Measurements from ENCODE around the gene CCDC80. TPM values are rescaled to one million over a fixed set of nuclear protein-coding genes. Genes with fewer than 3 reads are reported as not detected.

CCDC80 gene
- total RNA-seq, 2 donors from 2014 or later: 90.8 to 350 TPM

DNA sequence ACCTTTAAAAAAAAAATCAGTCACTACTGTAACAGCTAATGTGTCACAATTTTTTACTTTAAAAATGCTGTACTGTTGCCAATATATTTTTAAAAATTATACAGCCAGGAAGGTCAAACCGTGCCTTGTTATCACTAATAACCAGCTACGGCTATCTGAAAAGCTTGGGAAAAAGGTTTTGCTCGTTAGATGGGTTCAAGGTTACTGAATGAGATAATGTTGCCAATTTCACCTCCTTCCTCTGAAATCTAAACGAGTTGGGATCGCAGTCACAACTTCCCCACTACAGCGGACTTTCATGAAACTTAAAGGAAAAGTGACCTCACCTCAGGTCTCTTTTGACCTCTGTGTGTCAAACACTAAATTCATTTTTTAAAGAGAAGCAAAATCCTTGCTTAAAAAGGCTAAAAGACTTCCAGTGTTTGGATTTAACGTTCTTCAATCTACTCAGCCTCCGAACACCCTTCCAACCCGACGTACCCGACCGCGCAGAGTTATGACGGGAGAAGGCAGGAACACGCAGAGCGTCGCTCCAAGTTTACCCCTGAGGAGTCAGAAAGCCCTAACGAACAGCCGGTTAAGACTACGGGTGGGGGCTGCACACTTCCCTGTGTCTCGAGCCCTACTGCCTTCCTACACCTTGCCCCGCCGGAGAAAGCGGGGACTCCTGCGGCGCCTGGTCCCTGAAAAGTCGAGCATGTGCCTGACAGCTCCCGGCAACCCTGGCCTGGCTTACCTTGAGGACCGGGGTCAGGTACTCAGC lies 80.0 kb downstream of the CCDC80 start:
- no peaks in the 10 kb centered on the region for H3K9me3 ChIP-seq
- H3K27ac ChIP-seq: peak overlapping the region; percentile 91 to 96
- H3K36me3 ChIP-seq: peaks cover 4% of the 10 kb centered on the region
- H3K4me3 ChIP-seq: peak overlapping the region; percentile 96
- ATAC-seq (ENCODE audit: insufficient number of reproducible peaks, low FRiP score, low read depth): peak; percentile 26
- H3K4me1 ChIP-seq (ENCODE audit: control insufficient read depth in 1 of 2, low read depth in 2 of 2): peaks cover 18 to 42% of the 10 kb centered on the region in 2 donors
- H3K27me3 ChIP-seq (replicated peaks; ENCODE audit: insufficient read depth): no peaks in the 10 kb centered on the region
- TF ChIP-seq, protein P1, sequence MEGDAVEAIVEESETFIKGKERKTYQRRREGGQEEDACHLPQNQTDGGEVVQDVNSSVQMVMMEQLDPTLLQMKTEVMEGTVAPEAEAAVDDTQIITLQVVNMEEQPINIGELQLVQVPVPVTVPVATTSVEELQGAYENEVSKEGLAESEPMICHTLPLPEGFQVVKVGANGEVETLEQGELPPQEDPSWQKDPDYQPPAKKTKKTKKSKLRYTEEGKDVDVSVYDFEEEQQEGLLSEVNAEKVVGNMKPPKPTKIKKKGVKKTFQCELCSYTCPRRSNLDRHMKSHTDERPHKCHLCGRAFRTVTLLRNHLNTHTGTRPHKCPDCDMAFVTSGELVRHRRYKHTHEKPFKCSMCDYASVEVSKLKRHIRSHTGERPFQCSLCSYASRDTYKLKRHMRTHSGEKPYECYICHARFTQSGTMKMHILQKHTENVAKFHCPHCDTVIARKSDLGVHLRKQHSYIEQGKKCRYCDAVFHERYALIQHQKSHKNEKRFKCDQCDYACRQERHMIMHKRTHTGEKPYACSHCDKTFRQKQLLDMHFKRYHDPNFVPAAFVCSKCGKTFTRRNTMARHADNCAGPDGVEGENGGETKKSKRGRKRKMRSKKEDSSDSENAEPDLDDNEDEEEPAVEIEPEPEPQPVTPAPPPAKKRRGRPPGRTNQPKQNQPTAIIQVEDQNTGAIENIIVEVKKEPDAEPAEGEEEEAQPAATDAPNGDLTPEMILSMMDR (IDR thresholded peaks at IDR 0.05): no peak
- DNase-seq (ENCODE audit: low spot score): no peak

DNA sequence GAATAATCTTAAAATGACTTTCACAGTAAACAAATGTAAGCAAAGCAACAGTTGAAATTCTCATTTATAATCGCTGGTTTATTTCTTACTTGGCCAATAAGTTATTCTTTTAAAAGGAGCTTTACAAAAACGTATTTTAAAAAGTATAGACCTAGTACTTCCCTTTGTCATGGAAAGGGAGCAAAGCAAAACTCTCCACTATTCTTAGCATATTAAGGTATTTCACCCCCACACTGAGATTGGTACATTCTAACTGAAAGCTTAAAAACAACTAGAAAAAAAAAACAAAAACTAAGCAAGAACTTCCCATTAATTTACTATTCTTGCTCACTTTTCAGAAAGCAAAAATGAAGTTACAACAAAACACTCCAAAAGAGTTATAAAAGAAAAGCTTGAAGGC lies 80.6 kb downstream of the CCDC80 start:
- H3K27ac ChIP-seq: peak overlapping the region; percentile 91 to 96
- peaks cover 21 to 42% of the 10 kb centered on the region in 2 donors for H3K4me1 ChIP-seq (ENCODE audit: control insufficient read depth in 1 of 2, low read depth in 2 of 2)
- H3K36me3 ChIP-seq: peaks cover 4% of the 10 kb centered on the region
- H3K9me3 ChIP-seq: no peaks in the 10 kb centered on the region
- peak overlapping the region; percentile 96 for H3K4me3 ChIP-seq
- DNase-seq (ENCODE audit: low spot score) (no peak), ATAC-seq (ENCODE audit: insufficient number of reproducible peaks, low FRiP score, low read depth) (no peak)
- TF ChIP-seq, protein P1 (IDR thresholded peaks at IDR 0.05): no peak
- no peaks in the 10 kb centered on the region for H3K27me3 ChIP-seq (replicated peaks; ENCODE audit: insufficient read depth)

DNA sequence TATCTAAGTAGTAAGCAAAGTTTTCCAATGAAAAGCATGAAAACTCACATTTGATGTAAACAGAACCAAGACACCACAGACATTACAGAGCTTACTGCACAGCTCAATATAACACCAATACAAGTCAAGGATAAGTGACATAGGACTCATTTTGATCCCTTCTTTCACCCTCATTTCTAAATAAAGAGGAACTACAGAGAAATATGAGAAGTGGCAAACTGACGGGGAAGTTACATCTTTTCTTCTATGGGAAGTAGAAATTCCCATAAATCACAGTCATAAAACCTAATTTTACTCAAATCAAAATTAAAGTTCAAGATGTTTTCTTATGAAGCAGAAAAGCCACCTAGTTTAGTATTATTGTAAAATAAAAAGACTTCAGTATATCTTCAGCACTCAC lies 83.0 kb downstream of the CCDC80 start:
- Histone ChIP-seq H3K4me1 (ENCODE audit: control insufficient read depth in 1 of 2, low read depth in 2 of 2) (peaks cover 15 to 30% of the 10 kb centered on the region in 2 donors), H3K27me3 (replicated peaks; ENCODE audit: insufficient read depth) (no peaks in the 10 kb centered on the region), H3K27ac (no peak overlapping the region), H3K4me3 (no peak overlapping the region), H3K9me3 (no peaks in the 10 kb centered on the region), H3K36me3 (peaks cover 4% of the 10 kb centered on the region)
- TF ChIP-seq, protein P1 (IDR thresholded peaks at IDR 0.05): no peak
- ATAC-seq (ENCODE audit: insufficient number of reproducible peaks, low FRiP score, low read depth) (no peak), DNase-seq (ENCODE audit: low spot score) (no peak)

DNA sequence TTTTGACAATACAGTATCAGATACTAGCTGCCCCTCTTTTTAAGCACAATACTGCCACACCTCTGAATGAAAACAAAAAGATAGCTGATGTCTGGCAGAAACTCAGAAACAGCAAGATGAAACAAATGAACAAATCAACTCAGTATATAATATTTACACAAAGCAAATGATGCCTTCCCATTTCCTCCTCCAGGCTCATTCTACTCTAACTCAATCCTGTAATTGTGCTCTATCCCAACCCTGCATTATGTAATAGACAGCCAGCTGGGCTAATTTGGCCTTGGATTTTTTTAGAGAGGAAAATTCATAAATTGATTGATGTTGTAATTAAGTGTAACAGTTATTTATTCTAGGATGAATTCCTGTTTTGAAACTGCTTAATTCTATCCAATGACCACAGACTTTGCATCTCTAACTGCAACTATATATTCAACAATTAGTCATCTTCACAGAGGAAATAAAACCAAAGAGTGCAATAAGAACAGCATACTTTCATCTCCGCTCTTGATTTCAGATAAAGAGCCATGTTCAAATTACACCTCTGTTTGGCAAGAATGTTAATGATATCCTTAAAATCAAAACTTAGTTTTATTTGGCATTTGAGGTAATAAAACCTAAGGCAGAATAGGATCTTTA lies 85.3 kb downstream of the CCDC80 start:
- H3K4me3 ChIP-seq: no peak overlapping the region
- no peak for ATAC-seq (ENCODE audit: insufficient number of reproducible peaks, low FRiP score, low read depth)
- H3K4me1 ChIP-seq (ENCODE audit: control insufficient read depth in 1 of 2, low read depth in 2 of 2): peaks cover 11 to 27% of the 10 kb centered on the region in 2 donors
- TF ChIP-seq, protein P1 (IDR thresholded peaks at IDR 0.05): no peak
- no peaks in the 10 kb centered on the region for H3K9me3 ChIP-seq
- DNase-seq (ENCODE audit: low spot score): no peak
- no peaks in the 10 kb centered on the region for H3K27me3 ChIP-seq (replicated peaks; ENCODE audit: insufficient read depth)
- no peak overlapping the region for H3K27ac ChIP-seq
- H3K36me3 ChIP-seq: peaks cover 4% of the 10 kb centered on the region

DNA sequence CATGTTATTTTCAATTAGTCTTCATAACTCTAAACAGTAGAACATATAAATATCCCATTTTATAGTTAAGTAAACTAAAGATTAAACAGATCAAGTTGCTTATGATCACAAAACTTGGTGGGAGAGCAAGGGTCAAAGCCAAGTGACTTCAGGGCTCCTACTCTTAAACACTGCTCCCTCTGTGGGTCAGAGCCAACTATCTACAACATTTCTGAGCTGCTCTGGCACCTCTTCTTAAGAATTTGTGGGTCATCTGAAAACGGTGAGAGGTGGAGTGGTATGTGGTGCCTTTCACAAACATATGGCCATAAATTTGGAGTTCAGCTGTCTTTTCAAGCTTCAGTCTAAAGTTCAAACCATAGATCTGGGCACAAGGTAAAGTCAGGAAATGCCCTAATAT lies 90.1 kb downstream of the CCDC80 start:
- Histone ChIP-seq H3K4me1 (ENCODE audit: control insufficient read depth in 1 of 2, low read depth in 2 of 2) (peaks cover 3 to 4% of the 10 kb centered on the region in 2 donors), H3K9me3 (no peaks in the 10 kb centered on the region), H3K27ac (no peak overlapping the region), H3K36me3 (peaks cover 21% of the 10 kb centered on the region), H3K27me3 (replicated peaks; ENCODE audit: insufficient read depth) (no peaks in the 10 kb centered on the region), H3K4me3 (no peak overlapping the region)
- DNase-seq (ENCODE audit: low spot score) (no peak), ATAC-seq (ENCODE audit: insufficient number of reproducible peaks, low FRiP score, low read depth) (no peak)
- TF ChIP-seq, protein P1 (IDR thresholded peaks at IDR 0.05): no peak

Measured in thoracic aorta (tissue), 2 donors.